Uterus (tissue), 2 donors: ENCODE results near the gene CYP3A4.

Experiments
- CTCF ChIP-seq, 4 experiments: fragments of 200-600 bp in 2 of 4; fragments of 450-650 bp in 2 of 4; sonication (generic) in 2 of 4; IDR thresholded peaks; one replicate each; pipeline ENCODE4 v1.5.1; 2016 to 2019; ENCODE audit warnings: antibody characterized with exemption in 4 of 4, mild to moderate bottlenecking in 2 of 4, moderate library complexity in 1 of 4
- POLR2A ChIP-seq, 2 donors: fragments of 450-650 bp; IDR thresholded peaks; one replicate each; pipeline ENCODE4 v1.6.1; 2016; ENCODE audit warnings: antibody characterized with exemption in 2 of 2, mild to moderate bottlenecking in 1 of 2, moderate library complexity in 1 of 2

- no peak for TF ChIP-seq POLR2A (IDR thresholded peaks at IDR 0.05)
- TF ChIP-seq CTCF (IDR thresholded peaks at IDR 0.05), result no peak
Measured at GRCh38 chr7:99822731-99823718, 39.0 kb upstream of the CYP3A4 start.
